HL-60 (cell line): ENCODE measurements around the gene CTSK.

Source experiments
- CTCF ChIP-seq: IDR thresholded peaks from one replicate; pipeline ENCODE4 v1.5.1; 2011; ENCODE audit warnings: low read length, control low read depth, inconsistent platforms; ENCODE audit not compliant: insufficient read depth
- POLR2AphosphoS5 ChIP-seq: IDR thresholded peaks from 2 replicates; pipeline ENCODE4 v1.6.1; 2012; ENCODE audit warnings: low read depth
- REST ChIP-seq: IDR thresholded peaks from 2 replicates; pipeline ENCODE4 v1.6.1; 2012; ENCODE audit warnings: low read depth; ENCODE audit not compliant: insufficient replicate concordance

DNA sequence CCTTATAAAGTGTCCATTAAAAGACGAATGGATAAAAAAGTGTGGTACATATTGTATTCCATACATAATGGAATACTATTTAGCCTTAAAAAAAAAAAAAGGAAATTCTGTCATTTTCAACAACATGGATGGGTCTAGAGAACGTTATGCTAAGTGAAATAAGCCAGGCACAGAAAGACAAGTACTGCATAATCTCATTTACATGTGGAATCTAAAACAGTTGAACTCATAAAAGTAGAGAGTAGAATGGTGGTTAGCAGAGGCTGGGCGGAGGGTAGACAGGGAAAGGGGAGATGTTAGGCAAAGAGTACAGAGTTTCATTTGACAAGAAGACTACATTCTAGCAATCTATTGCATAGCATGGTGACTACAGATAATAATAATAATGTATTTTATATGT lies 45.0 kb downstream of the CTSK start:
- TF ChIP-seq CTCF (no peak), REST (no peak), POLR2AphosphoS5 (no peak)
